HG02840 (cell line): Measurements from ENCODE around the gene SPAG5.

Source experiments
- ATAC-seq: cut with Tn5 transposase; IDR thresholded peaks from one replicate; pipeline ENCODE4 v1.9.1; 2021; ENCODE audit warnings: mild to moderate bottlenecking, moderate library complexity, moderate number of reproducible peaks; ENCODE audit not compliant: unreplicated experiment, low FRiP score

The SPAG5 gene

GRCh38 chr17:28528327-28529012 lies 70.4 kb downstream of the SPAG5 start:
- no peak for ATAC-seq

GRCh38 chr17:28527859-28528258 lies 71.0 kb downstream of the SPAG5 start:
- no peak for ATAC-seq
